NB4 (cell line): Measurements from ENCODE around the gene C20orf141.

Experiments used
- DNase-seq: peaks from one replicate; pipeline ENCODE4 v3.0.0; 2010; ENCODE audit warnings: low read depth
- H3K4me3 ChIP-seq: one replicate; pipeline ENCODE4 v1.5.1; 2011; ENCODE audit warnings: mild to moderate bottlenecking, low read depth, low read length, moderate library complexity
- CTCF ChIP-seq: IDR thresholded peaks from one replicate; pipeline ENCODE4 v1.5.1; 2012; ENCODE audit warnings: low read depth, low read length
- MAX ChIP-seq: IDR thresholded peaks from 2 replicates; pipeline ENCODE4 v1.6.1; 2011; ENCODE audit warnings: low read depth, low read length
- MYC ChIP-seq: IDR thresholded peaks from 2 replicates; pipeline ENCODE4 v1.6.1; 2011; ENCODE audit warnings: low read depth, low read length
- POLR2A ChIP-seq: IDR thresholded peaks from 2 replicates; pipeline ENCODE4 v1.6.1; 2011; ENCODE audit warnings: mild to moderate bottlenecking; ENCODE audit not compliant: insufficient read length; ENCODE audit errors: extremely low read depth

Gene C20orf141

GRCh38 chr20:2859330-2860121 lies 44.7 kb downstream of the C20orf141 start:
- H3K4me3 ChIP-seq: no peak overlapping the region
- TF ChIP-seq POLR2A (no peak), CTCF (no peak), MYC (no peak), MAX (no peak)
- no peak for DNase-seq

- no peak for DNase-seq
- H3K4me3 ChIP-seq: no peak overlapping the region
- TF ChIP-seq CTCF (no peak), MYC (no peak), POLR2A (no peak), MAX (no peak)
These were observed 49.8 kb downstream of the C20orf141 start for GRCh38 chr20:2864626-2865025.

- TF ChIP-seq MAX (no peak), MYC (no peak), POLR2A (no peak), CTCF (no peak)
- DNase-seq: no peak
- no peak overlapping the region for H3K4me3 ChIP-seq
These were observed 50.3 kb downstream of the C20orf141 start for GRCh38 chr20:2865101-2865500.
